Measurements from ENCODE around the gene TMEM164.

GRCh38 chrX:110089656-110090403, 86.9 kb downstream of the TMEM164 start:
- no peak for TF ChIP-seq CTCF (IDR thresholded peaks at IDR 0.05)
- no peak for TF ChIP-seq POLR2A (IDR thresholded peaks at IDR 0.05)

All from adrenal gland (tissue), 5 donors.